GM12874 (cell line): ENCODE results near the gene SFMBT2.

Experiments used
- CTCF ChIP-seq: IDR thresholded peaks from 2 replicates; pipeline ENCODE4 v1.5.1; 2011; ENCODE audit warnings: low read depth, mild to moderate bottlenecking, control low read depth, low read length, moderate library complexity; ENCODE audit not compliant: insufficient read depth

The SFMBT2 gene

GRCh38 chr10:7285522-7286322 is 125.1 kb downstream of the SFMBT2 start:
- TF ChIP-seq CTCF, result no peak

- no peak for TF ChIP-seq CTCF
Measured at GRCh38 chr10:7283246-7283645, 127.6 kb downstream of the SFMBT2 start.

GRCh38 chr10:7282457-7282856 is 128.4 kb downstream of the SFMBT2 start:
- no peak for TF ChIP-seq CTCF

- no peak for TF ChIP-seq CTCF
Measured at GRCh38 chr10:7281429-7281828, 129.4 kb downstream of the SFMBT2 start.

- no peak for TF ChIP-seq CTCF
Measured at GRCh38 chr10:7279303-7279702, 131.5 kb downstream of the SFMBT2 start.

- no peak for TF ChIP-seq CTCF
Measured at GRCh38 chr10:7277867-7278266, 133.0 kb downstream of the SFMBT2 start.

GRCh38 chr10:7277432-7277831 is 133.4 kb downstream of the SFMBT2 start:
- no peak for TF ChIP-seq CTCF
